HepG2 (cell line): Measurements from ENCODE around the gene RPP25L. TPM values are rescaled to one million over a fixed set of nuclear protein-coding genes. Genes with fewer than 3 reads are reported as not detected.
A peak's percentile ranks its signal among the peaks of the same experiment; 100 is the strongest.

Experiments
- AGO1 ChIP-seq: fragments of 200-400 bp; formaldehyde crosslinking; IDR thresholded peaks from 2 replicates; pipeline ENCODE4 v1.6.1; 2017; ENCODE audit warnings: mild to moderate bottlenecking, low read depth, low read length, moderate library complexity; ENCODE audit not compliant: poor library complexity, severe bottlenecking
- AGO2 ChIP-seq: fragments of 200-400 bp; formaldehyde crosslinking; optimal IDR thresholded peaks from 2 replicates; pipeline ENCODE3; 2017; ENCODE audit warnings: mild to moderate bottlenecking, low read depth, low read length, moderate library complexity
- CBX2 ChIP-seq, 2 experiments: fragments of 200-600 bp in 1 of 2; sonication (generic); formaldehyde crosslinking in 1 of 2; IDR thresholded peaks; 2 replicates each; pipeline versions ENCODE4 v1.7.0 to v1.8.1; 2018 to 2022; ENCODE audit warnings: low read depth in 2 of 2, low read length in 1 of 2, mild to moderate bottlenecking in 1 of 2, missing genetic modification reagents in 1 of 2
- CREB1 ChIP-seq, 2 experiments: fragments of 450-650 bp in 1 of 2; IDR thresholded peaks; 2 replicates each; pipeline ENCODE4 v1.6.1; 2016 to 2017; ENCODE audit warnings: control low read depth in 1 of 2, mild to moderate bottlenecking in 1 of 2, missing compliant biosample characterization in 1 of 2, missing genetic modification characterization in 1 of 2
- FOXP4 ChIP-seq: sonication (generic); formaldehyde crosslinking; IDR thresholded peaks from 2 replicates; pipeline ENCODE4 v1.4.0; 2020; ENCODE audit warnings: missing genetic modification reagents
- GATAD1 ChIP-seq: IDR thresholded peaks from 2 replicates; pipeline ENCODE4 v1.6.1; 2016; ENCODE audit warnings: missing genetic modification reagents, missing compliant biosample characterization
- HNF4A ChIP-seq: sonication (generic); formaldehyde crosslinking; IDR thresholded peaks from 2 replicates; pipeline ENCODE4 v1.4.0; 2020; ENCODE audit warnings: missing genetic modification reagents
- HOXA9 ChIP-seq: sonication (generic); formaldehyde crosslinking; IDR thresholded peaks from 2 replicates; pipeline ENCODE4 v1.8.1; 2022; ENCODE audit warnings: missing genetic modification reagents, mild to moderate bottlenecking, moderate library complexity, borderline replicate concordance
- NRL ChIP-seq: sonication (generic); formaldehyde crosslinking; IDR thresholded peaks from 2 replicates; pipeline ENCODE4 v1.5.0; 2020; ENCODE audit warnings: missing genetic modification reagents, mild to moderate bottlenecking, moderate library complexity, borderline replicate concordance
- POGK ChIP-seq: sonication (generic); formaldehyde crosslinking; conservative IDR thresholded peaks from 2 replicates; pipeline ENCODE4 v1.8.0; 2022; ENCODE audit warnings: mild to moderate bottlenecking, moderate library complexity, missing genetic modification reagents
- PRMT3 ChIP-seq: sonication (generic); formaldehyde crosslinking; IDR thresholded peaks from 2 replicates; pipeline ENCODE4 v1.8.1; 2022; ENCODE audit warnings: low read depth, mild to moderate bottlenecking, moderate library complexity, missing genetic modification reagents, borderline replicate concordance
- RNF2 ChIP-seq: fragments of 450-650 bp; conservative IDR thresholded peaks from 2 replicates; pipeline ENCODE4 v1.6.1; 2016; ENCODE audit warnings: low read depth
- SOX5 ChIP-seq: IDR thresholded peaks from 2 replicates; pipeline ENCODE4 v1.6.1; 2016; ENCODE audit warnings: borderline replicate concordance
- SRF ChIP-seq: IDR thresholded peaks from 2 replicates; pipeline ENCODE4 v1.6.1; 2011; ENCODE audit warnings: mild to moderate bottlenecking, low read depth, low read length, moderate library complexity
- SRSF4 ChIP-seq: fragments of 200-400 bp; formaldehyde crosslinking; IDR thresholded peaks from one replicate; pipeline ENCODE4 v1.6.1; 2018; ENCODE audit warnings: mild to moderate bottlenecking, low read depth, low read length, moderate library complexity; ENCODE audit not compliant: poor library complexity, severe bottlenecking
- ZFP36L1 ChIP-seq: sonication (generic); formaldehyde crosslinking; IDR thresholded peaks from 2 replicates; pipeline ENCODE4 v1.8.0; 2022; ENCODE audit warnings: mild to moderate bottlenecking, missing genetic modification reagents, moderate library complexity
- ZNF180 ChIP-seq: sonication (generic); formaldehyde crosslinking; IDR thresholded peaks from 2 replicates; pipeline ENCODE4 v1.4.0; 2020; ENCODE audit warnings: low read depth, missing genetic modification reagents, borderline replicate concordance
- ZNF264 ChIP-seq: sonication (generic); formaldehyde crosslinking; IDR thresholded peaks from 2 replicates; pipeline ENCODE4 v1.4.0; 2020; ENCODE audit warnings: missing genetic modification reagents
- ZNF317 ChIP-seq: sonication (generic); formaldehyde crosslinking; IDR thresholded peaks from 2 replicates; pipeline ENCODE4 v1.5.0; 2020; ENCODE audit warnings: mild to moderate bottlenecking, missing genetic modification reagents
- ZNF431 ChIP-seq: sonication (generic); formaldehyde crosslinking; IDR thresholded peaks from 2 replicates; pipeline ENCODE4 v1.9.0; 2022; ENCODE audit warnings: missing genetic modification reagents, low read depth, mild to moderate bottlenecking, borderline replicate concordance
- ZSCAN29 ChIP-seq: sonication (generic); formaldehyde crosslinking; conservative IDR thresholded peaks from 2 replicates; pipeline ENCODE4 v1.4.0; 2020; ENCODE audit warnings: mild to moderate bottlenecking, missing genetic modification reagents
- polyA plus RNA-seq, 8 experiments: library from polyadenylated mRNA; depleted of rRNA in 3 of 8; stranded (reverse) in 7 of 8; unstranded in 1 of 8; fragments of >200 nt; fragmentation: Illumina TruSeq in 4 of 8; extraction: Trizol in 4 of 8; gene quantifications; 2 replicates each; pipeline versions ENCODE4 v1.2.1 to v1.2.3, GENCODE V29; 2011 to 2016; ENCODE audit warnings: low read depth in 4 of 8, missing spikeins in 1 of 8, mixed read lengths in 1 of 8; ENCODE audit not compliant: insufficient read depth in 1 of 8
- total RNA-seq, 5 experiments: library from RNA; depleted of rRNA; stranded (reverse); fragments of >200 nt; fragmentation: Illumina TruSeq; extraction: Trizol; gene quantifications; 2 replicates each; pipeline ENCODE4 v1.2.3, GENCODE V29; 2016; ENCODE audit warnings: low read depth in 1 of 5

The RPP25L gene
- total and polyA plus RNA-seq, 2 of the 13 experiments (the other 11 are each of a cell fraction or from before 2014, with no cell fraction given), result 24.5 to 27.3 TPM

GRCh38 chr9:34611811-34612787, at the start of gene RPP25L (continued):
- no peak for TF ChIP-seq CBX2 (IDR thresholded peaks at IDR 0.05; ENCODE audit: low read depth, low read length)
- TF ChIP-seq CBX2 (CRISPR knock-in tag; IDR thresholded peaks at IDR 0.05; ENCODE audit: low read depth), result no peak
- TF ChIP-seq AGO1, result no peak
- no peak for TF ChIP-seq PRMT3 (CRISPR knock-in tag)
- TF ChIP-seq ZNF431, result no peak
- TF ChIP-seq POGK (CRISPR knock-in tag), result no peak; the same call in 1 of the 2 replicates
- TF ChIP-seq FOXP4, result peak; percentile 24; the same call in 1 of the 2 replicates
- peak; percentile 29; the same call in 1 of the 2 replicates for TF ChIP-seq SOX5 (CRISPR knock-in tag)
- no peak for TF ChIP-seq SRF
- TF ChIP-seq CREB1 (IDR thresholded peaks at IDR 0.05), result no peak
- no peak for TF ChIP-seq CREB1 (CRISPR knock-in tag; IDR thresholded peaks at IDR 0.05)
- TF ChIP-seq ZSCAN29 (CRISPR knock-in tag), result no peak; the same call in 1 of the 2 replicates
- no peak for TF ChIP-seq HOXA9 (CRISPR knock-in tag)
- no peak for TF ChIP-seq ZNF180 (CRISPR knock-in tag)
- TF ChIP-seq AGO2, result peak; percentile 63
- TF ChIP-seq ZNF264 (CRISPR knock-in tag), result no peak
- TF ChIP-seq NRL (CRISPR knock-in tag), result no peak; the same call in 1 of the 2 replicates
- peak; percentile 52; the same call in 1 of the 2 replicates for TF ChIP-seq GATAD1
- no peak for TF ChIP-seq ZFP36L1 (CRISPR knock-in tag)
- no peak for TF ChIP-seq RNF2
- no peak for TF ChIP-seq SRSF4
- no peak for TF ChIP-seq HNF4A (CRISPR knock-in tag)
- no peak for TF ChIP-seq ZNF317 (CRISPR knock-in tag)
